Endometrial microvascular endothelial cells (primary cell): ENCODE results near the gene ADAMTS14. TPM values are rescaled to one million over a fixed set of nuclear protein-coding genes. Genes with fewer than 3 reads are reported as not detected.

Source experiments
- in situ Hi-C: cut with HindIII; loops from 2 replicates; pipeline ENCODE4 v1.10.0; 2017; ENCODE audit warnings: low sequenced_read_pairs, low pct_unique_long_range_greater_than_20kb; ENCODE audit errors: inconsistent ontology term
- total RNA-seq: library from RNA; depleted of rRNA; stranded (reverse); fragments of >200 nt; gene quantifications from one replicate; pipeline ENCODE4 v1.2.3, GENCODE V29; 2015; ENCODE audit errors: inconsistent ontology term

ADAMTS14 gene
- total RNA-seq, 1 donor from 2014 or later, result not detected

DNA sequence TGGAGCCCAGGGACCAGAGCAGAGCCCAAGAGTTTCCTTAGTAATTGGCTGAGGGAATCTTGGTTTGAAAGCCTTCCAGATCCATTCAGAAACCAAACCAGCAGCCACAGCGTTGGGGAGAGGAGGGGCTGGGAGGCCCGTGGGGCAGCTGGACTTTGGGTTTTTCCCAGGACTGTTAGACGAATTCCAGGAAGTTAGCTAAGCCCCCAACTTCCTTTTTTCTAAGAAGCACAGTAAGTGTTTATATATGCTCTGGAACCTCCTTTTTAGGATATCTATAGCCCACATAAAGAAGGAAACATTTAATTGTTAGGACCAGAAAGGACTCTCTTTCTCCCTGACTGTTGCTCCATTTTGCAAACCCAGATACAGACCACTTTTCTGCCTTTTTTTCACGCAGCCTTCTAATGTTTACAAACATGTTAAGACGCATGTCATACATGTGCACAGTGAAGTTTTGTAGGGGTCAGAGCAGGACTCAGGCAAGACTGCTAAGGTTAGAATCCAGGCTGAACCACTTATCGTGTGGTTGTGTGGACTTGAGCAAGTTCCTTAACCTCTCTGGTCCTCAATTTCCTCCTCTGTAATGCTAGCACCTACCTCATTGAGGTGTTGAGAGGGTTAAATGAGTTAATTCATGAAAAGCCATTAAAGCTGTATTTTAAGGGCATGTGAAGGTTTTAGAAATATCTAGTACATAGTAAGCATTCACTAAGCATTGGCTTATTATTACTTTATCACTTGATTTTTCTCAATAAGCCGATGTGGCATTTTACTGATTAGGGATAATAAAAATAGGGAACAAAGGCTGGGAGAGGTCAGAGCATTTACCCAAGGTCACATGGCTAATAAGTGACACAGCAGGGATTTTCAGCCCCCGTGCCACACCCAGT, 70.5 kb downstream of the ADAMTS14 start:
- in situ Hi-C loops, result no loop called here

DNA sequence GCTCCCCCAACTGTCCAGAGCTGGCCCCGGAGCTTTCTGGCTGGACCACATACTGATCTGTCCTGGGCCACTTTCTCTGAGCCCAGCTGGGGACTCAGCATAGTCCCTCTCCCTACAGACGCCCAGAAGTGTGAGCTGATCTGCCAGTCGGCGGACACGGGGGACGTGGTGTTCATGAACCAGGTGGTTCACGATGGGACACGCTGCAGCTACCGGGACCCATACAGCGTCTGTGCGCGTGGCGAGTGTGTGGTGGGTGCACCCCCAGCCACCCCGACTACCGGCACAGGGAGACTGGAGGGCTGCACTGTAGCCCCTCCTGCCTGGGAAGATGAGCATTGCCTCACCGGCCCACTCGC, 71.1 kb downstream of the ADAMTS14 start:
- in situ Hi-C loops, result no loop called here

DNA sequence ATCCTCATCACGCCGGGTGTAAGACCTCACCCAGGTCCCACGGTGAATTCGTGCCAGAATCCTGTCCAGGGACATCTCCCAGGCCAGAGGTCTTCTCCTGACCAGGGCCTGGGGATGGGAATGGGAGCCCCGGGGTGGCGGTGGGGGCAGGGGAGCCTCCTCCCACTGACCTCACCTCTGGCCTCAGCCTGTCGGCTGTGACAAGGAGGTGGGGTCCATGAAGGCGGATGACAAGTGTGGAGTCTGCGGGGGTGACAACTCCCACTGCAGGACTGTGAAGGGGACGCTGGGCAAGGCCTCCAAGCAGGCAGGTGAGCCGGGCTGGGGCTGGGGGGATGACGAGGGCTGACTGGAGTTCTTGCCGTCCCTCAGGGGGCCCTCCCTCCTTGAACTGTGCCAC, 71.6 kb downstream of the ADAMTS14 start:
- in situ Hi-C loops, result no loop called here

DNA sequence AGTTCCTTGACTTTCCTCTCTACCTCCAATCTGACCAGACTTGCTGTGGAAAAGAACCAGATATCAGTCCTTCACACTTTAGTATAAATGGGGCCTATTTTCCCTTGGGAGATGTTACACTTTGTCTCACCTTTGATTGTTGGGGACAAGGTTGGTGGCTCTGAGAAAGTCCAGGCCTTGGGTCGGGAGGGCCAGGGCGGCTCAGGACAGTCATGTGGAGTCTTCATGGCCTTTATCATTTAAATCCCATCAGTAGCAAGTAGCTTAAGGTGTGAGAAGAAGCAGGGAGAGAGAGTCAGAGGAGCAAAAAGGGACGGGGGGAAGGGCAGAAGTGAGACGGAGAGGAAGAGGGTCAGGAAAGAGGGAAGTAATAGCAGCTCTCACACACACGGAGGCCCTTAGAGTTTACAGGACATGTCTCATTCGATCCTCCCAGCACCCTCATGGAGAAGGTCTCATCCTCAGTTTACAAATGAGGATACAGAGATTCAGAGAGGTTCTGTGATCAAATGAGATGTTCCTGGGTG, 72.4 kb downstream of the ADAMTS14 start:
- in situ Hi-C loops, result no loop called here

DNA sequence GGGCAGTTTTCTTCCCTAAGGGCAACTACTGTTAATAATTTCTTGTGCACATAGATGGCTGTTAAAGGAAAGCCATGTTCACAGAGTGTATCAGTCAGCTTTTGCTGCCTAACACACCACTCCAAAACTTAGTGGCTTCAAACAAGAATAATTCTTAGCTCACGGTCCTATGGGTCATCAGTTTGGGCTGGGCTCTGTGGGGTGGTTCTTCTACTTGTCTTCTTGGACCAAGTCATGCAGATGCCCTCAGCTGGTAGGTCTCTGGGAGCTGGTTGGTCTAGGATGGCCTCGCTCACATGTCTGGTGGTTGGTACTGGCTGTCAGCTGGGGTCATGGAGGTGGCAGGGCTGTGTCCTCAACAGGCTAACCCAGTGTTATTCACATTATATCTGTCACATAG, 73.2 kb downstream of the ADAMTS14 start:
- in situ Hi-C loops, result no loop called here

DNA sequence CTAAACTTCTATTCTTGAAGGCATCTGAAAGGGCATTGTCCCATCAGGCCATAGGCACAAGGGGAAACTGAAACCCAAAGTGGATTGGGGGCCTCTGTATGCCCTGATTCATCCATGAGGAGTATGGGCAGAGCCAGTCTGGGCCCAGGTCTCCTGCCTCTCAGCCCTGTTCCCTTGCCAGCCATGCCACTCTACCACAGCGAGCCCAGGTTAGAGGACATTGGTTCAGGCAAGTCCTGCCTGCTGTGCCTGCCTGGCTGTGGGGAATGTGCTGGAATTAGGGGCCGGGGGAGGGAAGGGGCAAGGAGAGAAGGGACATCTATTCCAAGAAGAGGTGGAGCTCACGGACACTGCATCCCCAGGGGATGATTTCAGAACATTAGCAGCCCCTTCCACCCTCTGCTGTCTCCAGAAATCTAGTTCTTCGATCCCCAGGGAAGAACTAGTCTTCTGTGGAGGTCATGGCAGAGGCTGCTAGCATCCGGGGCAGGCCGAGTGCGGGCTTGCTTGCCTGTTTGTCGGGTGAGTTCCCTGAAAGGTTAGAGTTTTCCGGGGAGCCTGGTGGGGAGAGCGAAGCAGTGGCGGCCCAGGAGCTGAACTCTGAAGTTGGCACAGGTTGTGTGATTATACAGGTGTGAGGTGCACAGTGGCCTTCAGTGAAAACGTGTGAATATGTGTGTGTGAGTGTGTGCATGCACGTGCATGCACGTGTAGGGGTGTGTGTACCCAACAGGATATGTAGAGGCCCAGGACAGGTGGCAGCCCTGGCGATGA, 75.1 kb downstream of the ADAMTS14 start:
- in situ Hi-C loops, result no loop called here

DNA sequence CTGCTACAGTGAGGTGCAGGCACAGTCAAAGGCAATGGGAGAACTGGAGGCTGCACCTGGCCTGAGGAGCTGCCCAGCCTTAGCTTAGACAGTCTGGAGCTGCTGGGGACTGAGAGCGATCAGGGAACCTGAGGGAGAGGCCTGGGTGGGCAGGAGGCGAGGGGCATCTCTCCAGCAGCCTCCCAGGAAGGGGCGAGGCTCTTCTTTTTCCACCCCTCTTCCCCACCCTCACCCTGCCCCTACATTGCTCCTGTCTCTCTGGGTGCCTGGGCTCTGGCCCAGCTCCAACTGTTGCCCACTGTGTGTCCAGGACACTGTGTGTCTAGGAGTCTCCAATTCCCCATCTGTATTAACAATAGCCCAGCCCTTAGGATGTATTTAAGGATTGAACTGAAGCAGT, 76.0 kb downstream of the ADAMTS14 start:
- in situ Hi-C loops, result no loop called here

DNA sequence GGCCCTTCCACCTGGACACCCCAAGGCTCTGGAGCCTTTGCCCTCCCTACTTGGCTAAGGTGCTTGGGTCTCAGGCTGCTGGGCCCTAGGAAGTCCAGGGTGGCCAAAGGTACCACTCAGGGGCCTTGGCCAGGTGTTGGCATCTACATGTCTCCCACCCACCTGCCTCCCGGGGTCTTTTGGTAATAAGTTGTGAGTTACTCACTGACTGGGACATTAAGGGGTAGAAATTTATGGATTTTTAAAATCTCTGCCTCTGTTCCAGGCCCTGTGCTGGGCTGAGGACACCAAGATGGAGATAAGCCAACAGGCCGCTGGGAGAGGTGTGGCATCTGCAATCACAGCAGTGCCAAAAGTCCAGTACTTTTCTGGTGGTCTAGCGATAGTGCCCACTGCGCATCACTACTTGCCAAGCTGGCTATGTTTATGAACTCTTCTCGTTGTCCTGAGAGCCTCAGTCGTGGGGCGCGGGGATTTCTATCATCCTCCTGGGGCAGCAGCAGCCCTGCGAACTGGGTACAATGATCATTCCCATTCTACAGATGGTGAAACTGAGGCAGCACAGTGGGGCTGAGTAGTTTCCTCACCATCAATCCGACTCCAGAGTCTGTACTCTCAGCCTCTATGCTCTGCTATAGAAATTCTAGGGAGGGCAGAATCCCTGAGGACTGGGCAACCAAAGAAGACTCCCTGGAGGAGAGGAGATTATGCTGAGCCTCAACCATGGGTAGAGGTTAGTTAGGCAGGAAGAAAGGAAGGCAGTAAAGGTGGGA, 76.7 kb downstream of the ADAMTS14 start:
- in situ Hi-C loops, result no loop called here

DNA sequence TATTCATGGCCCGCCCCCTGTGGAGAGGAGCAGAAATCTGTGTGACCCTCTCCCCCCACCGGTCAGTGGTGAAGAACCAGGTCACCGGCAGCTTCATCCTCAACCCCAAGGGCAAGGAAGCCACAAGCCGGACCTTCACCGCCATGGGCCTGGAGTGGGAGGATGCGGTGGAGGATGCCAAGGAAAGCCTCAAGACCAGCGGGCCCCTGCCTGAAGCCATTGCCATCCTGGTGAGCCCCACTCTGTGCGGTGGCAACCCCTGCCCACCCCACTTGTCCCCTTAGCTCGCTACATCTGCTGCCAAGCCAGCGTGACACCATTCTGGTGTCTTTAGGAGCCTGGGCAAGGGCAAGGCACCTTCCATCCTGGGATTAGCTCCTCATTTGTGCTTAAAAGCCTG, 77.5 kb downstream of the ADAMTS14 start:
- in situ Hi-C loops, result no loop called here

DNA sequence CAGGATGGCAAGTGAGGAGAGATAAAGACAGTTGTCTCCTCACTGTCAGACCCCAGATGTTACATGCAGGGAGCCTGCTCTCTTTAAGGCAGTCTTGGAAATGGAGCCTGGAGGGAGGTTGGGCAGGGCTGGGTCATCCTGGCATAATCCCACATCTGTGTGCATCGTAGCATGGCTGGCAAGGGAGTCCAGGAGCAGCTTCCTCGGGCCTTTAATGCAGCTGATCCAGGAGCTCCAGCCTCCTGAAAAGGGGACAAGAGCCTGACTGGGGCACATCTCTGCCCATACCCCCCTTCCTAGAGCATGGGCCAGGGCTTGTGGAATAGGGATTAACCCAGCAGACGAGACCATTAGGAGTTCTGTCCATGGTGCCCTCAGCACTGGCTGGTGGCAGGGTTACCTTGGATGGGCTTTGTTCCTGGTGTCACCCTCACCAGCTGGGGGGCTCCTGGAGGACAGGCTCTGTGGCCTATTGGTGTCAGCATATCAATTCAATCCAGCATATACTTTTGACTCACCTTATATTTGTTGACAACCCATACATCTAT, 77.9 kb downstream of the ADAMTS14 start:
- in situ Hi-C loops, result no loop called here

DNA sequence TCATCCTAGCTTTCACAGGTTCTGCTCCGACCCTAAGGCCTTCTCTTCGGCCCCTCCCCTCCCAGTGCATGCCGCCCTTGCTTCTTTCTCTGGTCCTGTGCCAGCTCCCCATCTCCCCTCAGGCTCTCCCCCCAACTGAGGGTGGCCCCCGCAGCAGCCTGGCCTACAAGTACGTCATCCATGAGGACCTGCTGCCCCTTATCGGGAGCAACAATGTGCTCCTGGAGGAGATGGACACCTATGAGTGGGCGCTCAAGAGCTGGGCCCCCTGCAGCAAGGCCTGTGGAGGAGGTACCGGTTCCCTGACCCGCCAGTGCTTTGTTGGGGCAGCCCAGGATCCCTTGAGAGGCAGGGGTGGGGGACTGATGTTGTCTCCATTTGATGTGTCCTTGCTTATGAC, 79.0 kb downstream of the ADAMTS14 start:
- in situ Hi-C loops, result no loop called here

DNA sequence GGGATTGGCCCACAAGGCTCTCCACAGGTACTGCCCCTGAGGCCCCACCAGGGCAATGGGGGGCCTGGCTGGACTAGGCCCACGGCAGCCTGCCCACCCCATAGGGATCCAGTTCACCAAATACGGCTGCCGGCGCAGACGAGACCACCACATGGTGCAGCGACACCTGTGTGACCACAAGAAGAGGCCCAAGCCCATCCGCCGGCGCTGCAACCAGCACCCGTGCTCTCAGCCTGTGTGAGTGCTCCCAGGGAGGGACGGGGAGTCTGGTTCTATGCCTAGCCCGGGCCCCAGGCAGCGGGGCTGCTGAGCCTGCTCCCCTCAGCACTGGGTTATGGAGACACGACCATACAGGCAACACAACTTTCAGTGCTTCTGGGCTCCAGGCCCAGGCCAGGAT, 79.7 kb downstream of the ADAMTS14 start:
- in situ Hi-C loops, result no loop called here

DNA sequence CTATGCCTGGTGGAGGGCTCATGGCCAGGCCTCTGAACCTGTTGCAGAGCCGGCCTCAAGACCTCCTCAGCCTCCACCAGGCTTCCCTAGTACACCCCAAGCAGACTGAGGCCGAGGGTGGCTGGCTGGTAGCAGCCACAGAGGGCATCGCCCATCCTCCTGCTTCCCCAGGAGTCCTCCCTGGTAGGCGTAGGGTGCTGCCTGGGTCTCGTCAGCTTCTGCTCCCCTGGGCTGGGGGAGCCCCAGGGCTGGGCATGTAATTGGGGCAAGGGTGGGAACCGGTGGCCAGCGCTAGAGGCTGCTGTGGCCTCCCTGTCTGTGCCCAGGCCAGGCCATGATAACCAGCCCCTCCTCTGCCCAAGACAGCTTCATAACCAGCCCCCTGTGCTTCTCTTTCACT, 80.3 kb downstream of the ADAMTS14 start:
- in situ Hi-C loops, result no loop called here

DNA sequence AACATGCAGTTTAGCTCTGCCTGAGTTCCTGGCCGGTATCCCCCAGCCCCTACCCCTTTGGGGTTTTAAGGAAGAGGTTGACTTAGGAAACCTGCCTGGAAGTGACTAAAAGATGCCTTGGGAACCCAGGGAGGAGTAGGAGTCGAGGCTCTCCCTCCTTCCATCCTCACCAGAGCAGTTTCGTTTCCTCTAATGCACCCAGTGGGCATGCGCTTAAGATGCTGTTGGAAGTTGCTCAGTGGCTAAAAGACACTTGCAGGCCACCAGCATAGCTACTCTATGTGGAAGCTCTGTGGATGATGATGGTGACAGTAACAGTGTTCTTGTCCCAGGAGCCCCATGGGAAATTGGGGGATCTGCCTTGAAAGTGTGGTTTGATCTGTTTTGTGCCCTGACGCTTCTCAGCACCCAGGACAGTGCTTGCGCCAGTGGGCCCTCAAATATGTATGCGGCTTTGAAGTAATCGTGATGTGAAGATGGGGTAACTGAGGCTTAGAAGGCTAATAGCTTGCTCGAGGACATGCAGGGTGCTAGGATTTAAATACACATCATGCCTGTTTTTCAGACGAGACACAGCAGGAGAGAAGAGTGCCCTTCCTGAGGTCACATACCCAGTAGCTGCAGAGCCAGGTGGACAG, 80.8 kb downstream of the ADAMTS14 start:
- in situ Hi-C loops, result no loop called here

DNA sequence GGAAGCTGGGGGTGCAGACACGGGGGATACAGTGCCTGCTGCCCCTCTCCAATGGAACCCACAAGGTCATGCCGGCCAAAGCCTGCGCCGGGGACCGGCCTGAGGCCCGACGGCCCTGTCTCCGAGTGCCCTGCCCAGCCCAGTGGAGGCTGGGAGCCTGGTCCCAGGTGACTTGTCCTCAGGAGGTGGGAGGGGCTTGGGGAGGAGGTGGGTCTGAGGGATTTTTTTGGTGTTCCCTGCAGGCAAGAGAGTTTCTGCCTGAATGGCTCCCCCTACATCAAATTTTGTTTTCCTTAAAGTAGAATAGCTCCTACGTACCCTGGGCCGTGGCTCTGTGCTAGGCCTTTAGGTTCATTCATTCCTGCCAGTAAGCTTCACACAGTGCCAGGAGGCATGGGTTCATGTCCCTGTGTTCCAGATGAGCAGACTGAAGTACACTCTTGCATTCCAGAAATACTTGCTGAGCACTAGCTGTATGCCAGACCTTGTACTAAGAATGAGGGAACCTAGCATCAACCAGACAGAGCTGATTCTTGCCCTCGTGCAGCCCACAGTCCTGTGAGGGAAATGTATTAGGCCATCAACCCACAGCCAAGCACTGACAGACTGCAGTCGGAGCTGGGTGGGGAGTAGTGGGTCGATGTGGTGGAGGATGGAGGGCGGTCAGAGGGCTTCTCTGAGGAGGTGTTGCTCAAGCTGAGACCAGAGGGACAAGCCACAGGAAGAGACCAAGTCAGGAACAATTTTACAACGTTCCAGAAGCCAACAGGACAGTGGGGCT, 81.7 kb downstream of the ADAMTS14 start:
- in situ Hi-C loops, result no loop called here

DNA sequence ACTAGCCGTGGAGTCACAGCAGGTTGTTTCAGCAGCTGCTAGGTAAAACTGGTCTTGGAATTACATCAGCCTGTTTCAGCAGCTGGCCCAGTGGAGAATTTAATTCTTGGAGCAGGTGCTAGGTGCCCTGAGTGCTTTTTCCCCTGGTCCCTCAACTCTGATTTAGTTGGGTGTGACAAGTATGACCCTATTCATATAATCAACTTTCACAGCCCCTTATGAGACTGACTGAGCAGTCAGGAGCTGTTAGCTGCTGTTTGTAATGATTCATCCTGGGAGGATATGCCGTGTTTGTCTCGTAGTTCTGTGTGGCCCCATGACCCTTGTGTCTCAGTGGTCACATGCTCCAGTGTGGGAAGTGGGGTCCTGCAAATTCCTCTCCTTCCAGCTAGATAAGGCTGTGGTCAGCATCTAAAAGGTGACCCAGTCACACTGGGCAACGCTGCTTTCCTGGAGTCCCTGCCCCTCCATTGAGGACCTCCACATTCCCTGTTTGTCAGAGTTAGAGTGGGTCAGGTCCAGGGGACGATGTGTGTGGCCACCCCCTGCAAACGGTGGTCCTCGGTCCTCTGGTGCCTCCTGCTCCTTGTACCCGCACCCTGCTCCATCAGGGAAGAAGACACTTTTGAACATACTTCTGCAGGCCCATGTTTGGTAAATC, 84.5 kb downstream of the ADAMTS14 start:
- in situ Hi-C loops, result no loop called here

DNA sequence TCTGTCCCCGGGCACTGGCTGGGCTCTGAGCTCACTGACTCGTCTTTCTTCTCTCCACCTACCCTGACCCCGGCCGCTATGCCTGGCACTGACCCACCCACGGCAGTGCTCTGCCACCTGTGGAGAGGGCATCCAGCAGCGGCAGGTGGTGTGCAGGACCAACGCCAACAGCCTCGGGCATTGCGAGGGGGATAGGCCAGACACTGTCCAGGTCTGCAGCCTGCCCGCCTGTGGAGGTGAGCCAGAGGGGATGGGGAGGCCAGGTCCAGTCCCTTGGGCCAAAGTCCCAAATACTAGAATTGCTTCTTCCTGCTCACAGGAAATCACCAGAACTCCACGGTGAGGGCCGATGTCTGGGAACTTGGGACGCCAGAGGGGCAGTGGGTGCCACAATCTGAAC, 85.5 kb downstream of the ADAMTS14 start:
- in situ Hi-C loops, result no loop called here
